ENCODE results near the gene NPFFR1. TPM values are rescaled to one million over a fixed set of nuclear protein-coding genes. Genes with fewer than 3 reads are reported as not detected.

NPFFR1 gene
- total RNA-seq, 1 experiment from 2014 or later = not detected

GRCh38 chr10:70227548-70228320 is 56.1 kb downstream of the NPFFR1 start:
- Histone ChIP-seq H4K20me1 (ENCODE audit: control insufficient read depth, insufficient read depth, insufficient read length) (no peaks in the 10 kb centered on the region), H3T11ph (ENCODE audit: low read length) (no peak overlapping the region), H2BK5ac (ENCODE audit: insufficient read length, low read length) (no peak overlapping the region), H3K4ac (ENCODE audit: low read depth, low read length) (no peak overlapping the region), H4K91ac (ENCODE audit: insufficient read length, low read depth, low read length) (no peak overlapping the region), H3K4me1 (ENCODE audit: insufficient read depth, low read length) (no peaks in the 10 kb centered on the region), H2BK12ac (ENCODE audit: insufficient read length, low read depth, low read length) (no peak overlapping the region), H3K18ac (ENCODE audit: insufficient read length, low read depth, low read length) (no peak overlapping the region), H2BK120ac (ENCODE audit: low read depth, low read length, poor library complexity, severe bottlenecking) (no peak overlapping the region), H3K23ac (ENCODE audit: insufficient read length, low read depth, low read length) (no peak overlapping the region), H3K4me2 (ENCODE audit: insufficient read depth, insufficient read length, low read length) (no peak overlapping the region), H2AFZ (ENCODE audit: low read length) (no peak overlapping the region), H3K79me2 (ENCODE audit: insufficient read depth, low read length) (peaks cover 9% of the 10 kb centered on the region; the same call in 1 of the 2 replicates), H3K27me3 (ENCODE audit: insufficient read depth, low read length) (no peaks in the 10 kb centered on the region), H3K9ac (ENCODE audit: extremely low read depth, insufficient read length, low read length) (no peak overlapping the region), H4K5ac (ENCODE audit: insufficient read length, low read depth, low read length) (no peak overlapping the region), H3K27ac (ENCODE audit: insufficient read length, low read depth, low read length) (no peak overlapping the region), H2AK5ac (ENCODE audit: insufficient read length, low read length) (no peak overlapping the region), H3K23me2 (ENCODE audit: insufficient read length, low read depth, low read length, poor library complexity, severe bottlenecking) (peaks cover 8% of the 10 kb centered on the region), H2BK20ac (ENCODE audit: low read depth, low read length, poor library complexity, severe bottlenecking) (no peak overlapping the region), H3K9me3 (ENCODE audit: control insufficient read depth, low read depth, low read length) (no peaks in the 10 kb centered on the region), H3K14ac (ENCODE audit: insufficient read depth, low read length) (no peak overlapping the region), H3K56ac (ENCODE audit: insufficient read length, low read depth, low read length) (no peak overlapping the region), H4K8ac (replicated peaks; ENCODE audit: insufficient read length, low read depth, low read length) (no peak overlapping the region), H2BK15ac (ENCODE audit: low read depth, low read length) (no peak overlapping the region), H3K79me1 (ENCODE audit: insufficient read depth, low read depth, low read length, poor library complexity, severe bottlenecking) (no peaks in the 10 kb centered on the region)
- Mint-ChIP-seq H3K27me3 (ENCODE audit: low read depth) (no peaks in the 10 kb centered on the region), H3K27ac (no peak overlapping the region), H3K36me3 (ENCODE audit: insufficient read depth in 1 of 3, low read depth in 3 of 3) (peaks cover 0 to 35% (median 5%) of the 10 kb centered on the region in 3 experiments; a peak in 4 of 7 replicates), H3K9me3 (no peaks in the 10 kb centered on the region), H3K4me3 (no peak overlapping the region), H3K4me1 (peaks cover 6 to 7% of the 10 kb centered on the region in 2 experiments)
- TF ChIP-seq CTCF (conservative IDR thresholded peaks at IDR 0.05) = no peak
- DNase-seq = no peak
- WGBS (ENCODE audit: extremely low coverage, insufficient read length, low lambda C conversion rate) = no CpG with 5 or more reads among the region's 3 CpGs
